ENCODE measurements around the gene CDK8.
"Not testable (repeated sequence)": the region's sequence is repeated elsewhere in the genome, so short reads cannot be mapped to it uniquely, and the experiment has no call there.

Gene CDK8

GRCh38 chr13:26254583-26255111, 718 bp downstream of the CDK8 start:
- DNase-seq, result peak; percentile 31

GRCh38 chr13:26255115-26255514, 1.2 kb downstream of the CDK8 start:
- DNase-seq, result no peak

GRCh38 chr13:26255691-26256277, 1.9 kb downstream of the CDK8 start:
- no peak for DNase-seq

- no peak for DNase-seq
These were observed 3.1 kb downstream of the CDK8 start for GRCh38 chr13:26257049-26257448.

- no peak for DNase-seq
These were observed 5.7 kb downstream of the CDK8 start for GRCh38 chr13:26259634-26260033.

GRCh38 chr13:26262156-26262555, 8.2 kb downstream of the CDK8 start:
- DNase-seq, result no peak

- no peak for DNase-seq
These were observed 12.4 kb downstream of the CDK8 start for GRCh38 chr13:26266311-26266710.

GRCh38 chr13:26270707-26271106, 16.8 kb downstream of the CDK8 start:
- DNase-seq, result no peak

- no peak for DNase-seq
These were observed 18.7 kb downstream of the CDK8 start for GRCh38 chr13:26272621-26273020.

GRCh38 chr13:26280295-26280694, 26.4 kb downstream of the CDK8 start:
- no peak for DNase-seq

GRCh38 chr13:26280822-26281221, 26.9 kb downstream of the CDK8 start:
- DNase-seq, result no peak

- DNase-seq, result not testable (repeated sequence)
These were observed 32.0 kb downstream of the CDK8 start for GRCh38 chr13:26285911-26286310.

GRCh38 chr13:26288838-26289237, 34.9 kb downstream of the CDK8 start:
- not testable (repeated sequence) for DNase-seq

GRCh38 chr13:26295812-26296211, 41.9 kb downstream of the CDK8 start:
- DNase-seq, result no peak

- DNase-seq, result no peak
These were observed 45.3 kb downstream of the CDK8 start for GRCh38 chr13:26299168-26299750.

GRCh38 chr13:26300140-26300539, 46.2 kb downstream of the CDK8 start:
- no peak for DNase-seq

- DNase-seq, result no peak
These were observed 51.7 kb downstream of the CDK8 start for GRCh38 chr13:26305676-26306075.

GRCh38 chr13:26307701-26308100, 53.8 kb downstream of the CDK8 start:
- no peak for DNase-seq

- no peak for DNase-seq
These were observed 54.3 kb downstream of the CDK8 start for GRCh38 chr13:26308250-26308649.

- no peak for DNase-seq
These were observed 54.9 kb downstream of the CDK8 start for GRCh38 chr13:26308836-26309235.

- no peak for DNase-seq
These were observed 56.1 kb downstream of the CDK8 start for GRCh38 chr13:26310003-26310402.

GRCh38 chr13:26310470-26310869, 56.5 kb downstream of the CDK8 start:
- DNase-seq, result no peak

GRCh38 chr13:26312019-26312418, 58.1 kb downstream of the CDK8 start:
- not testable (repeated sequence) for DNase-seq

GRCh38 chr13:26316095-26316494, 62.2 kb downstream of the CDK8 start:
- DNase-seq, result not testable (repeated sequence)

- DNase-seq, result no peak
These were observed 66.8 kb downstream of the CDK8 start for GRCh38 chr13:26320766-26321165.

All from stimulated activated CD4-positive, alpha-beta T cell treated with anti-CD3 and anti-CD28 coated beads, Interleukin-12 subunit alpha, Interleukin-12 subunit beta, amount 100 ng/mL, for 4 hours (primary cell).